Heart left ventricle (tissue), 13 donors: ENCODE data around the gene ADRM1.

Experiments
- POLR2A ChIP-seq, 2 donors: fragments of 450-650 bp; IDR thresholded peaks; one replicate each; pipeline ENCODE4 v1.6.1; 2017; ENCODE audit warnings: antibody characterized with exemption in 2 of 2, mild to moderate bottlenecking in 2 of 2, moderate library complexity in 2 of 2
- TF ChIP-seq, protein P1 (sequence below), 12 donors: fragments of 200-600 bp; sonication (generic) in 4 of 12; IDR thresholded peaks; one replicate each; pipeline versions ENCODE4 v1.5.0 to v1.8.0; 2018 to 2022; ENCODE audit warnings: antibody characterized with exemption in 12 of 12, mild to moderate bottlenecking in 5 of 12
- donor health status: ischemic (EF 13 %, LVEDD 7.1; RV severe dilation, severe dysfunction).
- donor health status: DM: no; HTN: yes; CAD: no.
- donor health status: DM: no; HTN: no; CAD: no.
- donor health status: ischemic (EF 25% LVEDD 6.9; RV normal size, moderate dysfunction).
- donor health status: ischemic (EF 25% LVEDD 5.7; RV mildly dilated, moderate dysfunction).
- donor health status: ischemic (EF 35%, LVEDD 5.7; RV mildly dilated, moderate dysfunction).
- donor health status: nonischemic (EF 11% LVEDD 7.7; RV severe dilation, severe dysfunction).
- donor health status: DM: yes; HTN: yes; CAD: no.
- donor health status: PGD.
- donor health status: ischemic (EF 29% LVEDD 5.4; RV normal size, mild dysfunction).
- donor health status: nonischemic (EF 23%, LVEDD 6.1; RV moderate dilation, normal function).

DNA sequence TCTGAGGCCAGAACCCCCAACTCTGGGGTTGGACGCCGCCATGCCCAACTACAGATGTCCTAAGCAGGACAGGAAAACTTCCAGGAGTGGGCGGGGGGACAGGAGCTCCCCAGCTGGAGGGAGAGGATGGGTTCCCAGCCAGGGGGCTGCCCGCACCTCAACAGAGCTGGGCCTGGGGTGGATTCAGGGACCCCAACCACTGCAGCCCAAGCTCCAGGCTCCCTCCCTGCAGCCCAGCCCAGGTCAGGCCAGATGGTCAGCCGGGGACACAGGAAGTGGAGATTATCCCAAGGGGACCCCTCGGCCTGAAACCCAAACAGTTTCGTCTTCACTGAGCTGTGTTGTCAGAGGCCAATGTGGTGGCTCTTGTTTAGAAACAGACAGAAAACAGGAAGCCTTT, 54.9 kb downstream of the ADRM1 start:
- TF ChIP-seq, protein P1, sequence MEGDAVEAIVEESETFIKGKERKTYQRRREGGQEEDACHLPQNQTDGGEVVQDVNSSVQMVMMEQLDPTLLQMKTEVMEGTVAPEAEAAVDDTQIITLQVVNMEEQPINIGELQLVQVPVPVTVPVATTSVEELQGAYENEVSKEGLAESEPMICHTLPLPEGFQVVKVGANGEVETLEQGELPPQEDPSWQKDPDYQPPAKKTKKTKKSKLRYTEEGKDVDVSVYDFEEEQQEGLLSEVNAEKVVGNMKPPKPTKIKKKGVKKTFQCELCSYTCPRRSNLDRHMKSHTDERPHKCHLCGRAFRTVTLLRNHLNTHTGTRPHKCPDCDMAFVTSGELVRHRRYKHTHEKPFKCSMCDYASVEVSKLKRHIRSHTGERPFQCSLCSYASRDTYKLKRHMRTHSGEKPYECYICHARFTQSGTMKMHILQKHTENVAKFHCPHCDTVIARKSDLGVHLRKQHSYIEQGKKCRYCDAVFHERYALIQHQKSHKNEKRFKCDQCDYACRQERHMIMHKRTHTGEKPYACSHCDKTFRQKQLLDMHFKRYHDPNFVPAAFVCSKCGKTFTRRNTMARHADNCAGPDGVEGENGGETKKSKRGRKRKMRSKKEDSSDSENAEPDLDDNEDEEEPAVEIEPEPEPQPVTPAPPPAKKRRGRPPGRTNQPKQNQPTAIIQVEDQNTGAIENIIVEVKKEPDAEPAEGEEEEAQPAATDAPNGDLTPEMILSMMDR (IDR thresholded peaks at IDR 0.05): no peak
- no peak for TF ChIP-seq POLR2A (IDR thresholded peaks at IDR 0.05)
